Measurements from ENCODE around the gene ITGA11.

- TF ChIP-seq POLR2AphosphoS5 (IDR thresholded peaks at IDR 0.05) (no peak), CTCF (IDR thresholded peaks at IDR 0.05 in 8 of 11, conservative IDR thresholded peaks at IDR 0.05 in 3 of 11) (no peak), POLR2A (IDR thresholded peaks at IDR 0.05) (no peak)
Measured at GRCh38 chr15:68333775-68334470, 98.0 kb downstream of the ITGA11 start.

Measured in spleen (tissue), 7 donors.